Neuronal stem cell (in vitro differentiated cells): ENCODE results near the gene SLC2A1.

Source experiments
- DNase-seq: peaks from one replicate; pipeline ENCODE4 v3.0.0-alpha.2; 2013; ENCODE audit warnings: low spot score
- H2AFZ ChIP-seq: one replicate; pipeline ENCODE4 v1.6.1; 2013; ENCODE audit warnings: mild to moderate bottlenecking, low read length, inconsistent platforms
- H2AK5ac ChIP-seq: 2 replicates; pipeline ENCODE4 v1.6.1; 2013; ENCODE audit warnings: low read depth, mild to moderate bottlenecking, inconsistent platforms, low read length, moderate library complexity, mixed read lengths
- H2BK120ac ChIP-seq: 2 replicates; pipeline ENCODE4 v1.6.1; 2013; ENCODE audit warnings: low read depth, mild to moderate bottlenecking, inconsistent platforms, low read length, moderate library complexity, mixed read lengths
- H2BK12ac ChIP-seq: one replicate; pipeline ENCODE4 v1.6.1; 2013; ENCODE audit warnings: low read length, inconsistent platforms
- H2BK15ac ChIP-seq: 2 replicates; pipeline ENCODE4 v1.6.1; 2013; ENCODE audit warnings: mild to moderate bottlenecking, low read length, inconsistent platforms, mixed read lengths
- H2BK5ac ChIP-seq: one replicate; pipeline ENCODE4 v1.6.1; 2013; ENCODE audit warnings: inconsistent platforms, mild to moderate bottlenecking, low read length, moderate library complexity
- H3K14ac ChIP-seq: one replicate; pipeline ENCODE4 v1.6.1; 2013; ENCODE audit warnings: low read length, inconsistent platforms
- H3K18ac ChIP-seq: 2 replicates; pipeline ENCODE4 v1.6.1; 2013; ENCODE audit warnings: low read length, inconsistent platforms
- H3K23ac ChIP-seq: 2 replicates; pipeline ENCODE4 v1.6.1; 2013; ENCODE audit warnings: low read depth, mild to moderate bottlenecking, mixed read lengths, low read length, inconsistent platforms; ENCODE audit not compliant: poor library complexity
- H3K27ac ChIP-seq: replicated peaks from 3 replicates; pipeline ENCODE4 v1.5.1; 2013; ENCODE audit warnings: low read length, inconsistent platforms
- H3K27me3 ChIP-seq, 3 experiments: 2 replicates each; pipeline ENCODE4 v1.6.1; 2013; ENCODE audit warnings: low read length in 3 of 3, mild to moderate bottlenecking in 2 of 3, inconsistent platforms in 1 of 3, low read depth in 1 of 3, mixed read lengths in 1 of 3, moderate library complexity in 1 of 3; ENCODE audit not compliant: control insufficient read depth in 3 of 3, insufficient read depth in 3 of 3
- H3K36me3 ChIP-seq, 2 donors: replicated peaks in 1 of 2; 2 replicates each; pipeline ENCODE4 v1.6.1; 2013; ENCODE audit warnings: low read length in 2 of 2; ENCODE audit not compliant: control insufficient read depth in 2 of 2, insufficient read depth in 2 of 2
- H3K4ac ChIP-seq: 2 replicates; pipeline ENCODE4 v1.6.1; 2013; ENCODE audit warnings: inconsistent platforms, mild to moderate bottlenecking, low read length, moderate library complexity
- H3K4me1 ChIP-seq, 2 donors: 1 replicate in 1 of 2; 2 replicates in 1 of 2; pipeline ENCODE4 v1.6.1; 2013; ENCODE audit warnings: low read length in 2 of 2, low read depth in 1 of 2; ENCODE audit not compliant: control insufficient read depth in 2 of 2, insufficient read depth in 1 of 2
- H3K4me2 ChIP-seq: one replicate; pipeline ENCODE4 v1.6.1; 2013; ENCODE audit warnings: mild to moderate bottlenecking, low read length, inconsistent platforms; ENCODE audit not compliant: insufficient read depth, poor library complexity, severe bottlenecking
- H3K4me3 ChIP-seq, 2 donors: 2 replicates each; pipeline ENCODE4 v1.5.1; 2013; ENCODE audit warnings: low read length in 2 of 2, mild to moderate bottlenecking in 2 of 2, inconsistent platforms in 1 of 2, moderate library complexity in 1 of 2
- H3K79me1 ChIP-seq: one replicate; pipeline ENCODE4 v1.6.1; 2013; ENCODE audit warnings: low read depth, mild to moderate bottlenecking, inconsistent platforms, low read length, moderate library complexity
- H3K9ac ChIP-seq: one replicate; pipeline ENCODE4 v1.6.1; 2013; ENCODE audit warnings: mild to moderate bottlenecking, low read depth, low read length, inconsistent platforms; ENCODE audit not compliant: poor library complexity
- H3K9me3 ChIP-seq, 2 donors: replicated peaks in 1 of 2; 2 replicates each; pipeline versions ENCODE3 to v1.6.1; 2013; ENCODE audit warnings: low read length in 2 of 2, mild to moderate bottlenecking in 2 of 2, inconsistent platforms in 1 of 2, low read depth in 1 of 2, mixed read lengths in 1 of 2, moderate library complexity in 1 of 2; ENCODE audit not compliant: control insufficient read depth in 2 of 2, insufficient read depth in 1 of 2
- H4K8ac ChIP-seq: one replicate; pipeline ENCODE4 v1.6.1; 2013; ENCODE audit warnings: low read depth, mild to moderate bottlenecking, inconsistent platforms, low read length, moderate library complexity
- H4K91ac ChIP-seq: one replicate; pipeline ENCODE4 v1.6.1; 2013; ENCODE audit warnings: low read length, low read depth, mild to moderate bottlenecking, inconsistent platforms; ENCODE audit not compliant: poor library complexity
- WGBS, 2 donors: extraction: QIAGEN DNeasy Blood & Tissue Kit; methylation state at CpG; one replicate each; pipeline ENCODE4 v1.1.7; 2013; ENCODE audit warnings: missing lambda C conversion rate in 2 of 2, mixed read lengths in 1 of 2; ENCODE audit not compliant: insufficient read length in 2 of 2, insufficient replicate concordance in 1 of 2; ENCODE audit errors: extremely low coverage in 2 of 2; 5-methylcytosine and 5-hydroxymethylcytosine counted together

Gene SLC2A1

DNA sequence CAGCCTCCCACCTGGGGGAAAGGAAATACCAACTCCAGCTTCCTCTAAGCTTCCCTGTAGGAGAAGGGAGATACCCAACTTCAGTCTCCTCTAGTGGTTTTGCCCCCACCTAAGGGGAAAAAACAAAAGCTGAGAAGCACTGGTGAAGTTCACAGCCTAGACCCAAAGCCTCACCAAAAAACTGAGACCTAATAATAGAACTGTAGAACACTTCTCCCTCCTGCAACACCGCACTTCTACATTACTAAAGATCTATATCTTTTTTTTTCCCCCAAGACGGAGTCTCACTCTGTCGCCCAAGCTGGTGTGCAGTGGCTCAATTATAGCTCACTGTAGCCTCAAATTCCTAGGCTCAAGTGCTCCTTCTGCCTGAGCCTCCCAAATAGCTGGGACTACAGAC is 43.2 kb downstream of the SLC2A1 start:
- Histone ChIP-seq H3K4ac (no peak overlapping the region), H3K9ac (no peak overlapping the region), H2BK12ac (no peak overlapping the region), H2AFZ (no peak overlapping the region), H3K4me1 (no peaks in the 10 kb centered on the region), H2AK5ac (no peak overlapping the region), H4K8ac (no peak overlapping the region), H3K4me3 (no peak overlapping the region), H3K79me1 (no peaks in the 10 kb centered on the region), H2BK15ac (no peak overlapping the region), H3K4me2 (no peak overlapping the region), H3K18ac (no peak overlapping the region), H3K14ac (no peak overlapping the region), H3K9me3 (peaks cover 10 to 20% of the 10 kb centered on the region in 2 donors), H4K91ac (no peak overlapping the region), H3K27ac (no peak overlapping the region), H3K36me3 (no peaks in the 10 kb centered on the region), H2BK5ac (no peak overlapping the region), H2BK120ac (no peak overlapping the region), H3K23ac (no peak overlapping the region), H3K27me3 (no peaks in the 10 kb centered on the region)
- no CpG with 5 or more reads among the region's 3 CpGs for WGBS, 2 donors
- no peak for DNase-seq

DNA sequence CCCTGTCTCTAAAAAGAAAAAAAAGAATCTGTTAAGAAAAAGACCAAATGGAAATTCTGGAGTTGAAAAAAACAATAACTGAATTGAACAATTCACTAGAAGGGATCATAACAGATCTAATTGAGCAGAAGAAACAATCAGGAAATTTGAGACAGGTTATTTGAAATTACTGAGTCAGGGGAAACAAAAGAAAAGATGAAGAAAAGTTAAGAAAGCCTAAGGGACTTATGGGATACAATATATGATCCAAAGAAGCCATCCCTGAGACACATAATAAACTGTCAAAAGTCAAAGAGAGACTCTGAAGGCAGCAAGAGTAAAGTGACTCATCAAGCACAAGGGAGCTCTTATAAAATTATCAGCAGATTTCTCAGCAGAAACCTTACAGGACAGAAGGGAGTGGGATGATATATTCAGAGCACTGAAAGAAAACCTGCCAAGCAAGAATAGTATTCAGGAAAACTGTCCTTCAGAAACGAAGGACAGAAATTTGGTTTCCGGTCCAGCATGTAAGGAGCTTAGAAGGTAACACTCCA is 44.5 kb downstream of the SLC2A1 start:
- H3K4ac ChIP-seq: no peak overlapping the region
- no peak overlapping the region for H3K23ac ChIP-seq
- H2AFZ ChIP-seq: no peak overlapping the region
- H3K9ac ChIP-seq: no peak overlapping the region
- no peaks in the 10 kb centered on the region for H3K27me3 ChIP-seq
- H3K4me2 ChIP-seq: no peak overlapping the region
- H3K18ac ChIP-seq: no peak overlapping the region
- WGBS, 2 donors: no CpG with 5 or more reads among the region's 2 CpGs
- peaks cover 10 to 20% of the 10 kb centered on the region in 2 donors for H3K9me3 ChIP-seq
- H2BK5ac ChIP-seq: no peak overlapping the region
- no peak overlapping the region for H3K4me3 ChIP-seq
- no peak overlapping the region for H4K91ac ChIP-seq
- no peak overlapping the region for H2BK120ac ChIP-seq
- no peaks in the 10 kb centered on the region for H3K36me3 ChIP-seq
- H3K4me1 ChIP-seq: no peaks in the 10 kb centered on the region
- H4K8ac ChIP-seq: no peak overlapping the region
- no peak overlapping the region for H2BK12ac ChIP-seq
- H2BK15ac ChIP-seq: no peak overlapping the region
- no peak overlapping the region for H3K27ac ChIP-seq
- no peak overlapping the region for H3K14ac ChIP-seq
- no peaks in the 10 kb centered on the region for H3K79me1 ChIP-seq
- no peak for DNase-seq
- H2AK5ac ChIP-seq: no peak overlapping the region

DNA sequence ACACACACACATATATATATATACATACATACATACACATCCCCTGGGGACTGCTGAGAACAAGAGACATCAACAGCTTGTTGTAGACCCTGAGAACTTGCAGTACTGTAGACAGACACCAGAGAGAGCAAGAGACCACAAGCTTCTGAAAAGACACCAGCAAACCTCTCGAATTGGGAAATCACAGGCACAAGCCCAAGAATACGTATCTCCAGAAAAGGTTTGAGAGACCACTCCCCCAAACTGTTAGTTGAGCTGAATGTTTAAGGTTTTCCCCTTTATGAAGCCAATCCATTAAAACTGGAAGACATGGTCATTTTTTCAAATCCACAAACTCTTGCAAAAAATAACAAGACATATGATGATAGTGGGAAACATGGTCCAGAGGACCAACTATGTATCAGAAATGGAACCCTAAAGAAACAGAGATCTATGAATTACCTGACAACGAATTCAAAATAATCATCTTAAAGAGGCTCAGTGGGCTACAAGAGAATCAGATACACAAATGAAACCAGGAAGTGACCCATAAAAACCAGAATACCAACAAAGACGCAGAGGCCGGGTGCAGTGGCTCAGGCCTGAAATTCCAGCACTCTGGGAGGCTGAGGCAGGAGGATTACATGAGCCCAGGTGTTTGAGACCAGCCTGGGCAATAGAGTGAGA is 45.1 kb downstream of the SLC2A1 start:
- no peaks in the 10 kb centered on the region for H3K36me3 ChIP-seq
- no peak overlapping the region for H3K4me2 ChIP-seq
- no peak overlapping the region for H3K4me3 ChIP-seq
- H3K4me1 ChIP-seq: no peaks in the 10 kb centered on the region
- no peak overlapping the region for H2BK5ac ChIP-seq
- no peak overlapping the region for H2BK15ac ChIP-seq
- WGBS, 2 donors: no CpG with 5 or more reads among the region's 5 CpGs
- no peak overlapping the region for H3K18ac ChIP-seq
- H3K9me3 ChIP-seq: peaks cover 10 to 20% of the 10 kb centered on the region in 2 donors
- H3K9ac ChIP-seq: no peak overlapping the region
- H2BK12ac ChIP-seq: no peak overlapping the region
- no peak overlapping the region for H4K8ac ChIP-seq
- H3K79me1 ChIP-seq: no peaks in the 10 kb centered on the region
- no peak overlapping the region for H2AK5ac ChIP-seq
- no peak overlapping the region for H3K14ac ChIP-seq
- no peak overlapping the region for H3K4ac ChIP-seq
- H4K91ac ChIP-seq: no peak overlapping the region
- peak; percentile 53 for DNase-seq
- no peak overlapping the region for H3K27ac ChIP-seq
- H3K27me3 ChIP-seq: no peaks in the 10 kb centered on the region
- no peak overlapping the region for H2BK120ac ChIP-seq
- H2AFZ ChIP-seq: no peak overlapping the region
- no peak overlapping the region for H3K23ac ChIP-seq

DNA sequence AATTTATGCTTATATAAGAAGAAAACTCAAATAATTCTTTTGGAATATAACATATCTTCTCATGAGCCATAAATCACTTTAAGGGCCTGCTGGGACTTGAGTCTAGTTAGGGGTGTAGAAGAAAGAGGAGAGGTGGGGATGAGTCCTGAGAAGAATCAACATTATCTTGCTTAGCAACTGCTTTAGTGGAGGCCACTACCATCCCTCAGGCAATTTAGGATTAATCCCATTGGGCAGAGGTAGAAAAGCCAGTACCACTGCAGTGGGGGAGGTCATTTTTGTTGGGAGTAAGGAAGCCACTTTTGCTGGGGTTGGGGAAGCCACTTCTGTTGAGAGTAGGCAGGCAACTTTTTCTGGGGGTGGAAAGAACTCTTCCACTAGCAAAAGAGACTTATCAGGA is 47.7 kb downstream of the SLC2A1 start:
- Histone ChIP-seq H2BK15ac (no peak overlapping the region), H4K91ac (no peak overlapping the region), H3K4ac (no peak overlapping the region), H2BK120ac (no peak overlapping the region), H2AK5ac (no peak overlapping the region), H3K79me1 (no peaks in the 10 kb centered on the region), H3K18ac (no peak overlapping the region), H3K27ac (no peak overlapping the region), H3K27me3 (peaks cover 0 to 8% (median 0%) of the 10 kb centered on the region in 3 experiments), H3K4me2 (no peak overlapping the region), H3K14ac (no peak overlapping the region), H3K4me3 (no peak overlapping the region), H3K4me1 (no peaks in the 10 kb centered on the region), H3K23ac (no peak overlapping the region), H2BK5ac (no peak overlapping the region), H4K8ac (no peak overlapping the region), H3K9ac (no peak overlapping the region), H2AFZ (no peak overlapping the region), H3K9me3 (peaks cover 4 to 15% of the 10 kb centered on the region in 2 donors), H2BK12ac (no peak overlapping the region), H3K36me3 (no peaks in the 10 kb centered on the region)
- DNase-seq: no peak
